NCI-H524 treated with DMSO at 0.1 percent for 48 hours (cell line): ENCODE measurements around the gene DHRS13.
"Not testable (repeated sequence)": the region's sequence is repeated elsewhere in the genome, so short reads cannot be mapped to it uniquely, and the experiment has no call there.

Experiments
- DNase-seq: peaks from one replicate; lab custom pipeline; 2025; lab: John Stamatoyannopoulos, UW

The DHRS13 gene

GRCh38 chr17:28858801-28859355 is 44.0 kb downstream of the DHRS13 start:
- DNase-seq, result no peak

- no peak for DNase-seq
Measured at GRCh38 chr17:28857905-28858800, 44.7 kb downstream of the DHRS13 start.

- no peak for DNase-seq
Measured at GRCh38 chr17:28856028-28856574, 46.8 kb downstream of the DHRS13 start.

- DNase-seq, result no peak
Measured at GRCh38 chr17:28855336-28855679, 47.6 kb downstream of the DHRS13 start.

- DNase-seq, result peak; percentile 86
Measured at GRCh38 chr17:28854457-28855335, 48.2 kb downstream of the DHRS13 start, which contains the start of gene ERAL1. Gene ERAL1 (plus strand): TSS chr17:28855016. CDS start chr17:28855035, 19 bp downstream.

GRCh38 chr17:28853295-28853694 is 49.6 kb downstream of the DHRS13 start:
- DNase-seq, result no peak

- DNase-seq, result no peak
Measured at GRCh38 chr17:28849281-28849680, 53.6 kb downstream of the DHRS13 start.

GRCh38 chr17:28848667-28849066 is 54.2 kb downstream of the DHRS13 start:
- DNase-seq, result not testable (repeated sequence)
